Effector memory CD4-positive, alpha-beta T cell (primary cell): ENCODE results near the gene BDH1.
"Not testable (repeated sequence)": the region's sequence is repeated elsewhere in the genome, so short reads cannot be mapped to it uniquely, and the experiment has no call there.

Experiments
- DNase-seq, 3 donors: peaks; one replicate each; pipeline ENCODE4 v3.0.0-alpha.2; 2020
- H3K27ac ChIP-seq: 2 replicates; pipeline ENCODE4 v1.7.0; 2013; ENCODE audit warnings: mild to moderate bottlenecking, low read length, moderate library complexity; ENCODE audit not compliant: insufficient read depth, poor library complexity, severe bottlenecking
- H3K27me3 ChIP-seq: replicated peaks from 2 replicates; pipeline ENCODE4 v1.7.0; 2013; ENCODE audit warnings: mild to moderate bottlenecking, low read length; ENCODE audit not compliant: insufficient read depth, control insufficient read depth, poor library complexity, severe bottlenecking
- H3K36me3 ChIP-seq: 2 replicates; pipeline ENCODE4 v1.7.0; 2013; ENCODE audit warnings: mild to moderate bottlenecking, low read length, moderate library complexity; ENCODE audit not compliant: control insufficient read depth, insufficient read depth
- H3K4me1 ChIP-seq: 2 replicates; pipeline ENCODE4 v1.7.0; 2013; ENCODE audit warnings: low read length, mild to moderate bottlenecking; ENCODE audit not compliant: control insufficient read depth, insufficient read depth, poor library complexity, severe bottlenecking
- H3K4me3 ChIP-seq: 2 replicates; pipeline ENCODE4 v1.7.0; 2013; ENCODE audit warnings: low read length, low read depth, mild to moderate bottlenecking; ENCODE audit not compliant: insufficient read depth, poor library complexity, severe bottlenecking
- H3K9me3 ChIP-seq: 2 replicates; pipeline ENCODE4 v1.7.0; 2013; ENCODE audit warnings: mild to moderate bottlenecking, low read length, moderate library complexity; ENCODE audit not compliant: control insufficient read depth

BDH1 gene

GRCh38 chr3:197490098-197491058 lies 65.4 kb downstream of the BDH1 start:
- DNase-seq, result no peak

DNA sequence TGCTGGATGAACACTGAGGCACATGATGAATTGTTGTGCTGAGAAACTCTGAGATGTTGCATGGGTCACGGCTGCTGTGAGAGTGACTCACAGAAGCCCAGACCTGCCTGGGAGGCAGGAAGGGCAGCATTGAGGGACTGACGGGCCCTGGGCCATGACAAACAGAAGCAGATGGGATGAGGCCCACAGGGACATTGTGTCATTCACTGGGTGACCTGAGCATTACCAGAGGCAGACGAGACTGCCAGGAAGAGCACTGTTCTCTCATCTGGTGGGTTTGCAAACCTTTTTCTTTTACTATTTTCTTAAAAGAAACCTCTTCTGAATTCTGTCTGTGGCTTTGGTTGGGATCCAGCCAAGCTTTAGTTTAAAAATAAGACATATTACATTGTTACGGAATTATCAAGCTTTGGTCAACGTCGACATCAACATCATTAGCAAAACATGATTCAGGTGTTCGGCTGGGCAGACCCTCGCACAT lies 67.8 kb downstream of the BDH1 start:
- DNase-seq, result no peak
- Histone ChIP-seq H3K27me3 (no peaks in the 10 kb centered on the region), H3K27ac (no peak overlapping the region), H3K4me1 (no peaks in the 10 kb centered on the region), H3K36me3 (no peaks in the 10 kb centered on the region), H3K4me3 (no peak overlapping the region), H3K9me3 (no peaks in the 10 kb centered on the region)

More at GRCh38 chr3:197490098-197491058, 65.4 kb downstream of the BDH1 start:
- no peaks in the 10 kb centered on the region for H3K27me3 ChIP-seq
- no peaks in the 10 kb centered on the region for H3K9me3 ChIP-seq
- H3K36me3 ChIP-seq, result no peaks in the 10 kb centered on the region
- H3K4me3 ChIP-seq, result no peak overlapping the region
- no peak overlapping the region for H3K27ac ChIP-seq
- no peaks in the 10 kb centered on the region for H3K4me1 ChIP-seq

GRCh38 chr3:197486861-197487260 lies 68.9 kb downstream of the BDH1 start:
- Histone ChIP-seq H3K9me3 (no peaks in the 10 kb centered on the region), H3K27me3 (no peaks in the 10 kb centered on the region), H3K4me3 (no peak overlapping the region), H3K4me1 (no peaks in the 10 kb centered on the region), H3K27ac (no peak overlapping the region), H3K36me3 (no peaks in the 10 kb centered on the region)
- no peak for DNase-seq

GRCh38 chr3:197485143-197485542 lies 70.6 kb downstream of the BDH1 start:
- Histone ChIP-seq H3K9me3 (no peaks in the 10 kb centered on the region), H3K36me3 (no peaks in the 10 kb centered on the region), H3K27ac (no peak overlapping the region), H3K4me3 (no peak overlapping the region), H3K4me1 (no peaks in the 10 kb centered on the region), H3K27me3 (no peaks in the 10 kb centered on the region)
- no peak for DNase-seq

DNA sequence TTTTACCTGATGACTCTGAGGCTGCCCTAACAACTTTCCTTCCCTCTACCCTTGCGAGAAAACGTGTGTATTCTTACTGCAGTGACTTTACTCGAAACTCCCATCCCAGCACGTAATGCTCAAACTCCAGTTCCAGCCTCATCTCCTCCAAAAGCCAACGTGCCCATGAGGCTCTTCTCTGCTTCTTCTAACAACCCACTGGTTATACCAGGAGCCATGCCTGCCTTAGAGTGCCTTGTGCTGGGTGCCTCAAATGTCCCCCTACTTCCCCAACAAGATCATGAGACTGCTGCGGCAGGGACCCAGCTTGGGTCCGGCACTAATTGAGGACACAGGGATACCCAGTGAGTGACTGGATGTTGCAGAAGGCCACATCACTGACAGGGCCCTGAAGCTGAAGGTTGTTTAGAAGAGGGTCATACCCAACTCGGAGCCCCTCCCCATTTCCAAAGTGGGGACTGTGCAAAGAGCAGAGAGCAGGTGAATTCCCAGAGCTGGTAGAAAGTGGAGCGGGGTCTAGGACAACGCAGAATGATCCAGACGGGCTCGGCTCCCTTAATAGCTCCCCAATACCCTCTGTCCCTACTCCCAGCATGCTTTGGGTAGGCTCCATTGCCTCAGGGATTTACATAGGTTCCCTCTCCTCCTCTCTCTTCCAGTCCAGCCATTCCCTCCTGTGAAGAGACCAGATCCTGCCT lies 71.4 kb downstream of the BDH1 start:
- H3K4me1 ChIP-seq, result no peaks in the 10 kb centered on the region
- H3K27me3 ChIP-seq, result no peaks in the 10 kb centered on the region
- H3K36me3 ChIP-seq, result no peaks in the 10 kb centered on the region
- H3K4me3 ChIP-seq, result no peak overlapping the region
- no peak overlapping the region for H3K27ac ChIP-seq
- H3K9me3 ChIP-seq, result no peaks in the 10 kb centered on the region
- DNase-seq, result no peak

DNA sequence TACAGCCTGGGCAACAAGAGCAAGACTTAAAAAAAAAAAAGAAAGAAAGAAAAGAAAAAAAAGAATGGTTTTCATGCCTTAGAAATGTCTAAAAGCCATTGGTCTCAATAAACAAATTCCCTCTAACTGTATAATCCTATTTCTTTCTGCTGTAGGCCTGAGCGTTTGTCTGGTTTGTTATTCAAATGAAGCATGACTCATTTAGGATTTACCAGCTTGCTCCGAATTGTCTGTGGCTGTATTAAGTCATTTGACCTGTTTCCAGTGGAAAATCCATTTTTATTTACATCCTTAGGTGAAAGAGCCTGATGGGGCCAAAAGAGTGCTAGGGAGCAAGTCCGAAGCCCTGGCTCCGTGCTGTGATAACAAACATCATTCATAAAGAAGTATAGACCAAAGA lies 73.8 kb downstream of the BDH1 start:
- Histone ChIP-seq H3K27ac (no peak overlapping the region), H3K4me3 (no peak overlapping the region), H3K9me3 (no peaks in the 10 kb centered on the region), H3K36me3 (no peaks in the 10 kb centered on the region), H3K4me1 (no peaks in the 10 kb centered on the region), H3K27me3 (no peaks in the 10 kb centered on the region)
- DNase-seq, result no peak

DNA sequence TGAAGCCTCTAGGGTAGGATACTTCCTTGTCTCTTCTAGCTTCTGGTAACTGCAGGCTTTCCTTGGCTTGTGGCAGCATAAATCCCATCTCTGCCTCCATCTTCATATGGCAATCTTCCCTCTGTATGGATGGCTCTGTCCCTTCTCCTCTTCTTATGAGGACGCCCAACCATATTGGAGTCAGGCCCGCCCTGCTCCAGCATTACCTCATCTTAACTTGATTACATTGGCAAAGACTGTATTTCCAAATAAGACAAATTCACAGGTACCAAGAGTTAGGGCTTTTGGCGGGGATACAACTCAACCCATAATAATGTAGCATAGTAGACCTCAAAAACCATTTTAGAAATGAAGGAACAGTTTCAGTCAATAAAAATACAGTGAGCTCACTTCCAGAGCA lies 75.4 kb downstream of the BDH1 start:
- Histone ChIP-seq H3K36me3 (no peaks in the 10 kb centered on the region), H3K9me3 (no peaks in the 10 kb centered on the region), H3K4me3 (no peak overlapping the region), H3K27me3 (no peaks in the 10 kb centered on the region), H3K4me1 (no peaks in the 10 kb centered on the region), H3K27ac (no peak overlapping the region)
- DNase-seq, result no peak

- Histone ChIP-seq H3K36me3 (no peaks in the 10 kb centered on the region), H3K4me3 (no peak overlapping the region), H3K4me1 (no peaks in the 10 kb centered on the region), H3K27me3 (no peaks in the 10 kb centered on the region), H3K9me3 (no peaks in the 10 kb centered on the region), H3K27ac (no peak overlapping the region)
- no peak for DNase-seq
Measured at GRCh38 chr3:197478746-197479668, 76.8 kb downstream of the BDH1 start.

DNA sequence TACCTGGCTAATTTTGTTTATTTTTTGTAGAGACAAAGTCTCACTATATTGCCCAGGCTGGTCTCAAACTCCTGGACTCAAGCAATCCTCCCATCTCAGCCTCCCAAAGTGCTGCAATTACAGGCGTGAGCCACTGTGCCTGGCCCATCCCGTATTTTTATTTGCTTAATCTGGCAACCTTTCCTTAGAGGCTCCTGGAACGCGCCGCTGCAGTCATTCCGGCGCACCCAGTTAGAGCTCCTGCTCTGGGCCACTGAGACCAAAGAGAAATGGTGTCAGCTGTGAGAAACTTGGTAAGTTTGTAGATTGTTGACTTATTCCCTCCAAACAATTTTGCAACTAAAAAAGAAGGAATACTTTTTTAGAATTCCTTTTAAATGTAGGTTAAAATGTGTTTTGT lies 78.0 kb downstream of the BDH1 start:
- not testable (repeated sequence) for H3K27me3 ChIP-seq, H3K4me3 ChIP-seq, H3K27ac ChIP-seq, H3K4me1 ChIP-seq, DNase-seq, H3K9me3 ChIP-seq, H3K36me3 ChIP-seq
